K562 (cell line): ENCODE results near the gene MYL3. TPM values are rescaled to one million over a fixed set of nuclear protein-coding genes. Genes with fewer than 3 reads are reported as not detected.

Source experiments
- ATAC-seq: fragments of 200-7000 bp; cut with Tn5 transposase; 3 replicates; pipeline ENCODE4 v1.9.1; 2020; ENCODE audit warnings: moderate library complexity
- BruUV-seq: library from RNA; stranded (reverse); fragments of 400-500 nt; replicated peaks from 2 replicates; lab custom pipeline; 2021; lab: Mats Ljungman, UMichigan
- CTCF ChIA-PET: fragments of 300-600 bp; formaldehyde crosslinking; extraction: SDS; loops from one replicate; lab custom pipeline; 2021; ENCODE audit warnings: low intra/inter-chr PET ratio; lab: Yijun Ruan, JAX
- POLR2A ChIA-PET: fragments of 300-600, 350-650 bp; sonication (Branson Sonifier 250); formaldehyde crosslinking; extraction: SDS; loops from one replicate; lab custom pipeline; 2021; ENCODE audit warnings: antibody characterized with exemption, inconsistent platforms; lab: Yijun Ruan, JAX
- DNase-seq, 4 experiments: peaks; one replicate each; pipeline versions ENCODE4 v3.0.0 to v3.0.0-alpha.2; 2011 to 2018; ENCODE audit warnings: low spot score in 3 of 4, mixed read lengths in 3 of 4; ENCODE audit errors: extremely low read depth in 1 of 4
- FAIRE-seq: peaks from 2 replicates; lab custom pipeline; 2011; peaks lifted over from hg19 to GRCh38; lab: Jason Lieb, UNC
- H2AFZ ChIP-seq: 2 replicates; pipeline ENCODE4 v1.6.0; 2011; ENCODE audit warnings: low read depth, low read length, control low read depth, inconsistent platforms
- H3K27ac ChIP-seq: fragments of 200-600 bp; 3 replicates; pipeline ENCODE4 v1.8.0; 2011; ENCODE audit warnings: low read depth, mild to moderate bottlenecking, control low read depth, inconsistent platforms, low read length, moderate library complexity, mixed read lengths; ENCODE audit errors: extremely low read depth
- H3K27me3 ChIP-seq, 2 experiments: fragments of 300-600 bp in 1 of 2; 2 replicates in 1 of 2; 3 replicates in 1 of 2; pipeline versions ENCODE4 v1.6.0 to v1.8.0; 2011; ENCODE audit warnings: inconsistent platforms in 2 of 2, low read length in 2 of 2, mild to moderate bottlenecking in 1 of 2, mixed read lengths in 1 of 2, moderate library complexity in 1 of 2; ENCODE audit not compliant: control insufficient read depth in 2 of 2, insufficient read depth in 2 of 2
- H3K36me3 ChIP-seq: fragments of 300-600 bp; 3 replicates; pipeline ENCODE4 v1.8.0; 2011; ENCODE audit warnings: mild to moderate bottlenecking, low read length, inconsistent platforms; ENCODE audit not compliant: control insufficient read depth, insufficient read depth
- H3K4me1 ChIP-seq, 2 experiments: fragments of 200-600 bp in 1 of 2; replicated peaks in 1 of 2; 2 replicates in 1 of 2; 3 replicates in 1 of 2; pipeline versions ENCODE4 v1.5.1 to v1.8.0; 2011; ENCODE audit warnings: inconsistent platforms in 2 of 2, low read length in 2 of 2, mild to moderate bottlenecking in 1 of 2, mixed read lengths in 1 of 2, moderate library complexity in 1 of 2; ENCODE audit not compliant: control insufficient read depth in 2 of 2, insufficient read depth in 2 of 2
- H3K4me2 ChIP-seq: 2 replicates; pipeline ENCODE4 v1.6.1; 2011; ENCODE audit warnings: low read length, control low read depth, inconsistent platforms, mixed read lengths; ENCODE audit not compliant: insufficient read depth
- H3K4me3 ChIP-seq: fragments of 200-600 bp; sonication (generic), shearing (Covaris generic); 2 replicates; pipeline ENCODE4 v1.5.1; 2016; ENCODE audit warnings: control low read depth, inconsistent platforms
- H3K79me2 ChIP-seq: fragments of 200-600 bp; 3 replicates; pipeline ENCODE4 v1.8.0; 2011; ENCODE audit warnings: low read length, inconsistent platforms; ENCODE audit not compliant: control insufficient read depth, insufficient read depth
- H3K9ac ChIP-seq, 2 experiments: 2 replicates each; pipeline versions ENCODE4 v1.6.0 to v1.6.1; 2011; ENCODE audit warnings: low read depth in 2 of 2, low read length in 2 of 2, control low read depth in 1 of 2, inconsistent platforms in 1 of 2, mild to moderate bottlenecking in 1 of 2, mixed read lengths in 1 of 2; ENCODE audit not compliant: insufficient read depth in 1 of 2
- H3K9me1 ChIP-seq: one replicate; pipeline ENCODE4 v1.6.0; 2011; ENCODE audit warnings: inconsistent platforms, mild to moderate bottlenecking, low read length, moderate library complexity; ENCODE audit not compliant: control insufficient read depth, insufficient read depth
- H3K9me3 ChIP-seq: replicated peaks from 2 replicates; pipeline ENCODE4 v1.5.1; 2011; ENCODE audit warnings: low read depth, low read length, inconsistent platforms; ENCODE audit not compliant: control insufficient read depth, insufficient read depth
- H4K20me1 ChIP-seq: replicated peaks from 2 replicates; pipeline ENCODE4 v1.6.1; 2011; ENCODE audit warnings: low read length, inconsistent platforms, mixed read lengths; ENCODE audit not compliant: control insufficient read depth, insufficient read depth
- CBX3 ChIP-seq, 2 experiments: IDR thresholded peaks; 1 replicate in 1 of 2; 2 replicates in 1 of 2; pipeline ENCODE4 v1.6.1; 2012; ENCODE audit warnings: inconsistent platforms in 2 of 2, low read length in 2 of 2, borderline replicate concordance in 1 of 2, control low read depth in 1 of 2
- NCOA4 ChIP-seq: fragments of 450-650 bp; IDR thresholded peaks from 2 replicates; pipeline ENCODE4 v1.6.1; 2018; ENCODE audit warnings: mild to moderate bottlenecking; ENCODE audit not compliant: partially characterized antibody
- WGBS: fragments of 100-300 bp; shearing (Covaris generic); methylation state at CpG from one replicate; pipeline ENCODE4 v1.1.6; 2016; ENCODE audit warnings: low coverage, mixed read lengths; ENCODE audit not compliant: insufficient coverage; ENCODE audit errors: missing lambda C conversion rate; 5-methylcytosine and 5-hydroxymethylcytosine counted together
- in situ Hi-C: fragments of 300-500 bp; cut with MboI; formaldehyde crosslinking; loops from 4 replicates; pipeline ENCODE4 v1.15.0; 2018; ENCODE audit warnings: inconsistent platforms, mixed read lengths
- intact Hi-C: fragments of 100-400 bp; cut with micrococcal nuclease; formaldehyde crosslinking; loops from 2 replicates; pipeline ENCODE4 v1.14.2; 2022
- polyA plus RNA-seq, 8 experiments: library from polyadenylated mRNA; depleted of rRNA in 4 of 8; stranded (reverse) in 5 of 8; unstranded in 3 of 8; fragments of >200 nt; fragmentation: Nextera tagmentation in 2 of 8; fragmentation: Illumina TruSeq in 1 of 8; extraction: Ambion mirVana in 2 of 8; extraction: Trizol in 1 of 8; gene quantifications; 2 replicates each; pipeline versions ENCODE4 v1.2.1 to v1.2.3, GENCODE V29; 2011 to 2014; ENCODE audit warnings: inconsistent platforms in 1 of 8, missing spikeins in 1 of 8
- total RNA-seq, 7 experiments: library from RNA; depleted of rRNA in 6 of 7; stranded (reverse); fragments of >200 nt in 6 of 7; fragmentation: Illumina TruSeq in 2 of 7; extraction: Trizol in 2 of 7; gene quantifications; 2 replicates each; pipeline versions ENCODE4 v1.2.1 to v1.2.3, GENCODE V29; 2011 to 2021; ENCODE audit warnings: low replicate concordance in 1 of 7
- TF ChIP-seq, protein P1 (sequence below), 2 experiments: fragments of 450-650 bp; IDR thresholded peaks; 2 replicates each; pipeline ENCODE4 v1.6.1; 2018; ENCODE audit warnings: mild to moderate bottlenecking in 2 of 2, low read depth in 1 of 2; ENCODE audit not compliant: partially characterized antibody in 2 of 2

The MYL3 gene
- total and polyA plus RNA-seq, 9 of the 15 experiments (the other 6 are each of a cell fraction or from before 2014, with no cell fraction given): 0.14 to 0.45 TPM; not detected in 7

DNA sequence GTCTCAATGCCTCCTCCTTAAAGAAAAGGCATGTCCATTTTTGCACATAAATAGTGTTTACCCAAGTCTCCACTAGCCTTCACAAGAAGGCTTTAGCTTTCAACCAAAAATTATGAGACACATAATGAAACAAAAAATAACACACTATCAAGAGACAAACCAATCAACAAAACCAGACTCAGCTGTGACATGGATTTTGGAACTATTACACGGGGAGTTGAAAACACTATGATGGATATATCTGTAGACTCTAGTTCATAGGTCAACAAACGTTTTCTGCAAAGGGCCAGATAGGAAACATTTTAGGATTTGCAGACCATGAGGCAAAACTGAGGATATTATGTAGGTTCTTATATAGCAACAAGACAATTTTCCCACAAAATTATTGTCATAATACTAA is 24.9 kb downstream of the MYL3 start:
- in situ Hi-C loops (no loop called here), intact Hi-C loops (no loop called here)
- no peak for DNase-seq
- Histone ChIP-seq H3K4me2 (no peak overlapping the region), H3K9ac (no peak overlapping the region), H3K79me2 (no peaks in the 10 kb centered on the region), H3K9me3 (no peaks in the 10 kb centered on the region), H3K9me1 (no peaks in the 10 kb centered on the region), H3K36me3 (no peaks in the 10 kb centered on the region), H2AFZ (no peak overlapping the region), H3K4me1 (peaks cover 0 to 9% of the 10 kb centered on the region in 2 experiments; a peak in 2 of 5 replicates), H4K20me1 (no peaks in the 10 kb centered on the region), H3K4me3 (no peak overlapping the region), H3K27me3 (peaks cover 13 to 21% of the 10 kb centered on the region in 2 experiments), H3K27ac (no peak overlapping the region)
- no peak for FAIRE-seq
- no peak for ATAC-seq
- no TSS peak for BruUV-seq
- ChIA-PET CTCF (no interaction called here), POLR2A (interaction anchor here (1.0 kb wide), 1 partner anchor 41 kb away, joined by 3 read pairs; no protein-coding TSS in a partner anchor)
- TF ChIP-seq NCOA4 (no peak), CBX3 (IDR thresholded peaks at IDR 0.05; ENCODE audit: borderline replicate concordance in 1 of 2, low read length in 2 of 2) (peak in 1 of 2 experiments; percentile 42; a peak in 1 of 3 replicates)
- TF ChIP-seq, protein P1, sequence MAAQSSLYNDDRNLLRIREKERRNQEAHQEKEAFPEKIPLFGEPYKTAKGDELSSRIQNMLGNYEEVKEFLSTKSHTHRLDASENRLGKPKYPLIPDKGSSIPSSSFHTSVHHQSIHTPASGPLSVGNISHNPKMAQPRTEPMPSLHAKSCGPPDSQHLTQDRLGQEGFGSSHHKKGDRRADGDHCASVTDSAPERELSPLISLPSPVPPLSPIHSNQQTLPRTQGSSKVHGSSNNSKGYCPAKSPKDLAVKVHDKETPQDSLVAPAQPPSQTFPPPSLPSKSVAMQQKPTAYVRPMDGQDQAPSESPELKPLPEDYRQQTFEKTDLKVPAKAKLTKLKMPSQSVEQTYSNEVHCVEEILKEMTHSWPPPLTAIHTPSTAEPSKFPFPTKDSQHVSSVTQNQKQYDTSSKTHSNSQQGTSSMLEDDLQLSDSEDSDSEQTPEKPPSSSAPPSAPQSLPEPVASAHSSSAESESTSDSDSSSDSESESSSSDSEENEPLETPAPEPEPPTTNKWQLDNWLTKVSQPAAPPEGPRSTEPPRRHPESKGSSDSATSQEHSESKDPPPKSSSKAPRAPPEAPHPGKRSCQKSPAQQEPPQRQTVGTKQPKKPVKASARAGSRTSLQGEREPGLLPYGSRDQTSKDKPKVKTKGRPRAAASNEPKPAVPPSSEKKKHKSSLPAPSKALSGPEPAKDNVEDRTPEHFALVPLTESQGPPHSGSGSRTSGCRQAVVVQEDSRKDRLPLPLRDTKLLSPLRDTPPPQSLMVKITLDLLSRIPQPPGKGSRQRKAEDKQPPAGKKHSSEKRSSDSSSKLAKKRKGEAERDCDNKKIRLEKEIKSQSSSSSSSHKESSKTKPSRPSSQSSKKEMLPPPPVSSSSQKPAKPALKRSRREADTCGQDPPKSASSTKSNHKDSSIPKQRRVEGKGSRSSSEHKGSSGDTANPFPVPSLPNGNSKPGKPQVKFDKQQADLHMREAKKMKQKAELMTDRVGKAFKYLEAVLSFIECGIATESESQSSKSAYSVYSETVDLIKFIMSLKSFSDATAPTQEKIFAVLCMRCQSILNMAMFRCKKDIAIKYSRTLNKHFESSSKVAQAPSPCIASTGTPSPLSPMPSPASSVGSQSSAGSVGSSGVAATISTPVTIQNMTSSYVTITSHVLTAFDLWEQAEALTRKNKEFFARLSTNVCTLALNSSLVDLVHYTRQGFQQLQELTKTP (IDR thresholded peaks at IDR 0.05; ENCODE audit: low read depth in 1 of 2, partially characterized antibody in 2 of 2): peak in 1 of 2 experiments; percentile 82
- WGBS: 0% methylated on average over 2 of the region's 2 CpGs
